ENCODE measurements around the gene BTBD7. TPM values are rescaled to one million over a fixed set of nuclear protein-coding genes. Genes with fewer than 3 reads are reported as not detected.

BTBD7 gene
- total RNA-seq, 4 donors from 2014 or later = 16.7 to 60.4 (median 55.3) TPM

GRCh38 chr14:93303659-93304058, 29.2 kb downstream of the BTBD7 start:
- no peak for DNase-seq
- peaks cover 0 to 3% of the 10 kb centered on the region in 2 donors for H3K4me1 ChIP-seq
- no peaks in the 10 kb centered on the region for H3K36me3 ChIP-seq
- no peak overlapping the region for H3K4me3 ChIP-seq
- no peaks in the 10 kb centered on the region for H3K9me3 ChIP-seq
- no peak overlapping the region for H3K27ac ChIP-seq
- no peak for TF ChIP-seq CTCF (IDR thresholded peaks at IDR 0.05)
- TF ChIP-seq POLR2A (IDR thresholded peaks at IDR 0.05) = no peak
- no peaks in the 10 kb centered on the region for H3K27me3 ChIP-seq
- intact Hi-C loops (cut with DNase I; ENCODE audit: low total_unique reads) = no loop called here

- intact Hi-C loops (cut with DNase I; ENCODE audit: low total_unique reads) = no loop called here
- H3K27me3 ChIP-seq = no peaks in the 10 kb centered on the region
- DNase-seq = no peak
- peaks cover 0 to 3% of the 10 kb centered on the region in 2 donors for H3K4me1 ChIP-seq
- no peaks in the 10 kb centered on the region for H3K9me3 ChIP-seq
- no peak overlapping the region for H3K27ac ChIP-seq
- no peak for TF ChIP-seq POLR2A (IDR thresholded peaks at IDR 0.05)
- no peak for TF ChIP-seq CTCF (IDR thresholded peaks at IDR 0.05)
- H3K4me3 ChIP-seq = no peak overlapping the region
- H3K36me3 ChIP-seq = no peaks in the 10 kb centered on the region
Observed at GRCh38 chr14:93302688-93303581, 29.9 kb downstream of the BTBD7 start.

GRCh38 chr14:93301821-93302447, 30.9 kb downstream of the BTBD7 start:
- DNase-seq = no peak
- intact Hi-C loops (cut with DNase I; ENCODE audit: low total_unique reads) = no loop called here
- no peak overlapping the region for H3K27ac ChIP-seq
- H3K9me3 ChIP-seq = no peaks in the 10 kb centered on the region
- no peak for TF ChIP-seq POLR2A (IDR thresholded peaks at IDR 0.05)
- H3K4me1 ChIP-seq = peaks cover 0 to 3% of the 10 kb centered on the region in 2 donors
- no peaks in the 10 kb centered on the region for H3K36me3 ChIP-seq
- H3K27me3 ChIP-seq = no peaks in the 10 kb centered on the region
- no peak overlapping the region for H3K4me3 ChIP-seq

- Histone ChIP-seq H3K27me3 (no peaks in the 10 kb centered on the region), H3K4me3 (no peak overlapping the region), H3K27ac (no peak overlapping the region), H3K36me3 (no peaks in the 10 kb centered on the region), H3K4me1 (peaks cover 0 to 3% of the 10 kb centered on the region in 2 donors), H3K9me3 (no peaks in the 10 kb centered on the region)
- intact Hi-C loops (cut with DNase I; ENCODE audit: low total_unique reads) = no loop called here
- DNase-seq = no peak
- no peak for TF ChIP-seq CTCF (IDR thresholded peaks at IDR 0.05)
Observed at GRCh38 chr14:93299866-93300265, 33.0 kb downstream of the BTBD7 start.

GRCh38 chr14:93299416-93299815, 33.4 kb downstream of the BTBD7 start:
- Histone ChIP-seq H3K9me3 (no peaks in the 10 kb centered on the region), H3K4me3 (no peak overlapping the region), H3K27ac (no peak overlapping the region), H3K4me1 (peaks cover 0 to 3% of the 10 kb centered on the region in 2 donors), H3K27me3 (no peaks in the 10 kb centered on the region), H3K36me3 (no peaks in the 10 kb centered on the region)
- intact Hi-C loops (cut with DNase I; ENCODE audit: low total_unique reads) = no loop called here
- no peak for TF ChIP-seq CTCF (IDR thresholded peaks at IDR 0.05)
- TF ChIP-seq POLR2A (IDR thresholded peaks at IDR 0.05) = no peak
- no peak for DNase-seq
